EL (cell line): ENCODE data around the gene OR4C11.

ENCODE experiments used
- DNase-seq: peaks from one replicate; pipeline ENCODE4 v3.0.0-alpha.2; 2016

Gene OR4C11

GRCh38 chr11:55607545-55607944, at the start of gene OR4C11:
Gene OR4C11 (minus strand): TSS chr11:55607645. CDS start chr11:55604373, 3,272 bp downstream.
- no peak for DNase-seq

GRCh38 chr11:55655096-55655495, 47.7 kb upstream of the OR4C11 start:
- no peak for DNase-seq

- no peak for DNase-seq
Observed at GRCh38 chr11:55652560-55652959, 45.1 kb upstream of the OR4C11 start.

- no peak for DNase-seq
Observed at GRCh38 chr11:55648027-55648426, 40.6 kb upstream of the OR4C11 start, which contains the start of gene OR4S2. Gene OR4S2 (plus strand): TSS chr11:55648327. CDS start chr11:55650904, 2,577 bp downstream.

- DNase-seq, result no peak
Observed at GRCh38 chr11:55634813-55635212, 27.4 kb upstream of the OR4C11 start, which contains the start of gene OR4P4. Gene OR4P4 (plus strand): TSS chr11:55635113.

- DNase-seq, result no peak
Observed at GRCh38 chr11:55624531-55624930, 17.1 kb upstream of the OR4C11 start.

GRCh38 chr11:55572548-55572947, 34.9 kb downstream of the OR4C11 start:
- no peak for DNase-seq

- no peak for DNase-seq
Observed at GRCh38 chr11:55571828-55572227, 35.6 kb downstream of the OR4C11 start, which contains the start of gene OR4C16. Gene OR4C16 (plus strand): TSS chr11:55572128. CDS start chr11:55572128, 0 bp downstream.

- no peak for DNase-seq
Observed at GRCh38 chr11:55554169-55554568, 53.3 kb downstream of the OR4C11 start, which contains the start of gene OR4C15. Gene OR4C15 (plus strand): TSS chr11:55554469. CDS start chr11:55554469, 0 bp downstream.
